ENCODE measurements around the gene MUTYH. TPM values are rescaled to one million over a fixed set of nuclear protein-coding genes. Genes with fewer than 3 reads are reported as not detected.
A peak's percentile ranks its signal among the peaks of the same experiment; 100 is the strongest.

MUTYH gene
- total and polyA plus RNA-seq, 2 of the 8 experiments (the other 6 are each of a cell fraction or from before 2014, with no cell fraction given), result 51.9 to 65.7 TPM

DNA sequence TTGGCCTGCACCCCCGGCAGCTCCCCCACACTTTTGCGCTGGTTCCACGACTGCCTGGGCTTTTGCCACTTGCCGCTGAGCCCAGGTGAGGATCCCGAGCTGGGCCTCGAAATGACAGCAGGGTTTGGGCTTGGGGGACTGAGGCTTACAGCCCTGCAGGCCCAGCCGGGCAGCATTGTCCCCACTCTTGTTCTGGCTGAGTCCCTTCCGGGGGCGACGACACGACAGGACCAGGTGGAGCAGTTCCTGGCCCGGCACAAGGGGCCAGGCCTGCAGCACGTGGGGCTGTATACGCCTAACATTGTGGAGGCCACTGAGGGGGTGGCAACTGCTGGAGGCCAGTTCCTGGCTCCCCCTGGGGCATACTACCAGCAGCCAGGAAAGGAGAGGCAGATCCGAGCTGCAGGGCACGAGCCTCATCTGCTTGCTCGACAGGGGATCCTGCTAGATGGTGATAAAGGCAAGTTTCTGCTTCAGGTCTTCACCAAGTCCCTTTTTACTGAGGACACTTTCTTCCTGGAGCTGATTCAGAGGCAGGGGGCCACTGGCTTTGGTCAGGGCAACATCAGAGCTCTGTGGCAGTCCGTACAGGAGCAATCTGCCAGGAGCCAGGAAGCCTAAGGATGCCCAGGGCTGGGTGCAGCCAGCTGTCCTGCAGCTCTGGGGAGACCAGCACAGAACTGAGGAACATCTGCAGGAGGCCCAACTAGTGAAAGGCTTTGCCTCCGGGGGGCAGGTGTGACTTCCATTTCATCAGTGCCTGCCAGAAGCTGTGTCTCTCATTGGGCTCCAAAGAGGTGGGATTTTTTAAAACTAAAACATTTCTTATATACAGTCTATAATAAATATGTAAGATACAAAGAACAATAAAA lies 12.4 kb downstream of the MUTYH start (continued):
- TF ChIP-seq POU5F1 (IDR thresholded peaks at IDR 0.05; ENCODE audit: low read depth, low read length) (no peak), ATF2 (IDR thresholded peaks at IDR 0.05; ENCODE audit: low read length) (no peak), NRF1 (IDR thresholded peaks at IDR 0.05; ENCODE audit: low read depth, low read length) (no peak), TEAD4 (IDR thresholded peaks at IDR 0.05; ENCODE audit: low read depth, low read length) (no peak), HDAC6 (IDR thresholded peaks at IDR 0.05; ENCODE audit: low read depth, low read length) (no peak), HDAC2 (IDR thresholded peaks at IDR 0.05; ENCODE audit: borderline replicate concordance in 1 of 2, low read depth in 2 of 2, low read length in 2 of 2) (0 out of 4 replicates have a peak, but pooled peaks of 1 of the 2 experiments have one; percentile 13), JUN (IDR thresholded peaks at IDR 0.05; ENCODE audit: low read depth, low read length) (no peak), BRCA1 (IDR thresholded peaks at IDR 0.05; ENCODE audit: low read depth, low read length) (no peak), CHD2 (IDR thresholded peaks at IDR 0.05; ENCODE audit: low read length) (no peak), FOSL1 (IDR thresholded peaks at IDR 0.05; ENCODE audit: insufficient read depth, low read depth, low read length) (no peak), EGR1 (IDR thresholded peaks at IDR 0.05; ENCODE audit: borderline replicate concordance, low read depth, low read length) (no peak), CEBPB (IDR thresholded peaks at IDR 0.05; ENCODE audit: low read depth, low read length) (no peak), TAF7 (optimal IDR thresholded peaks at IDR 0.05; ENCODE audit: borderline replicate concordance, low read depth, low read length) (no peak), JUND (IDR thresholded peaks at IDR 0.05; ENCODE audit: low read length) (no peak), CTBP2 (IDR thresholded peaks at IDR 0.05; ENCODE audit: borderline replicate concordance, insufficient read depth, insufficient read length, low read length) (no peak), RAD21 (IDR thresholded peaks at IDR 0.05 in 1 of 2, conservative IDR thresholded peaks at IDR 0.05 in 1 of 2; ENCODE audit: low read depth in 2 of 2, low read length in 2 of 2) (no peak), POLR2A (IDR thresholded peaks at IDR 0.05; ENCODE audit: control extremely low read depth in 1 of 2, low read depth in 2 of 2, low read length in 2 of 2) (peak in 1 of 2 experiments; percentile 28; a peak in 2 of 3 replicates), CBX8 (IDR thresholded peaks at IDR 0.05; ENCODE audit: borderline replicate concordance, low read depth, low read length) (no peak), POLR2AphosphoS5 (IDR thresholded peaks at IDR 0.05; ENCODE audit: low read depth, low read length) (0 out of 2 replicates have a peak, but pooled peaks have one; percentile 16), TAF1 (IDR thresholded peaks at IDR 0.05; ENCODE audit: low read depth, low read length) (0 out of 2 replicates have a peak, but pooled peaks have one; percentile 8)
- TF ChIP-seq, protein P1, sequence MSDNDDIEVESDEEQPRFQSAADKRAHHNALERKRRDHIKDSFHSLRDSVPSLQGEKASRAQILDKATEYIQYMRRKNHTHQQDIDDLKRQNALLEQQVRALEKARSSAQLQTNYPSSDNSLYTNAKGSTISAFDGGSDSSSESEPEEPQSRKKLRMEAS (IDR thresholded peaks at IDR 0.05), result peak; percentile 87
